Mesothelial cell of epicardium (in vitro differentiated cells): ENCODE results near the gene CDH18. TPM values are rescaled to one million over a fixed set of nuclear protein-coding genes. Genes with fewer than 3 reads are reported as not detected.

Experiments
- DNase-seq, 2 experiments: peaks; one replicate each; pipeline ENCODE4 v3.0.0; 2021; ENCODE audit warnings: low spot score in 2 of 2; ENCODE audit not compliant: unreplicated experiment in 2 of 2
- H3K27ac Mint-ChIP-seq: 2 replicates; pipeline ENCODE4 v1.8.0; 2021; ENCODE audit warnings: mixed read lengths
- H3K27me3 Mint-ChIP-seq: 2 replicates; pipeline ENCODE4 v1.8.0; 2021; ENCODE audit warnings: low read depth, mixed read lengths
- H3K36me3 Mint-ChIP-seq: 2 replicates; pipeline ENCODE4 v1.8.0; 2021; ENCODE audit warnings: mixed read lengths
- H3K4me1 Mint-ChIP-seq: 2 replicates; pipeline ENCODE4 v1.8.0; 2021; ENCODE audit warnings: mixed read lengths
- H3K4me3 Mint-ChIP-seq: 2 replicates; pipeline ENCODE4 v1.8.0; 2021; ENCODE audit warnings: mild to moderate bottlenecking, moderate library complexity, mixed read lengths
- H3K9me3 Mint-ChIP-seq: 2 replicates; pipeline ENCODE4 v1.8.0; 2021; ENCODE audit warnings: mixed read lengths
- total RNA-seq: library from RNA; stranded (reverse); gene quantifications from 3 replicates; pipeline ENCODE4 v1.2.1, GENCODE V29; 2021
- TF ChIP-seq, protein P1 (sequence below): fragments of 200-600 bp; sonication (generic); IDR thresholded peaks from one replicate; pipeline ENCODE4 v1.5.0; 2021; ENCODE audit warnings: antibody characterized with exemption; ENCODE audit not compliant: unreplicated experiment

Gene CDH18
- total RNA-seq, 1 donor from 2014 or later: 2.1 TPM

DNA sequence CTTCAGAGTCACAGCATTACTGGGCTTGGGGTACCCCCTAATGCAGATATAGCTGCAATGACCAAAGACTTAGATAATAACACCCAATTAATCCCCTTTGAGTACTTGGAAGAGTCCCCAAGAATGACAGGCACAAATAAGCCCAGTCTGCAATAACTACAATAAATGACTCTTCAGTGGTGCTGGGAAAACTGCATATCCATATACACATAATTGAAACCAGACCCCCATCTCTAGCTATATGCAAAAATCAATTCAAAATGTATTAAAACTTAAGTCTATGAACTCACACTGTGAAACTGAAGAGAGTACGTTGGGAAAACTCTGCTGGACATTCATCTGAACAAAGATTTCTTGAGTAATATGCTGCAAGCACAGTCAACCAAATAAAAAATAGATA is 422.5 kb downstream of the CDH18 start:
- TF ChIP-seq, protein P1, sequence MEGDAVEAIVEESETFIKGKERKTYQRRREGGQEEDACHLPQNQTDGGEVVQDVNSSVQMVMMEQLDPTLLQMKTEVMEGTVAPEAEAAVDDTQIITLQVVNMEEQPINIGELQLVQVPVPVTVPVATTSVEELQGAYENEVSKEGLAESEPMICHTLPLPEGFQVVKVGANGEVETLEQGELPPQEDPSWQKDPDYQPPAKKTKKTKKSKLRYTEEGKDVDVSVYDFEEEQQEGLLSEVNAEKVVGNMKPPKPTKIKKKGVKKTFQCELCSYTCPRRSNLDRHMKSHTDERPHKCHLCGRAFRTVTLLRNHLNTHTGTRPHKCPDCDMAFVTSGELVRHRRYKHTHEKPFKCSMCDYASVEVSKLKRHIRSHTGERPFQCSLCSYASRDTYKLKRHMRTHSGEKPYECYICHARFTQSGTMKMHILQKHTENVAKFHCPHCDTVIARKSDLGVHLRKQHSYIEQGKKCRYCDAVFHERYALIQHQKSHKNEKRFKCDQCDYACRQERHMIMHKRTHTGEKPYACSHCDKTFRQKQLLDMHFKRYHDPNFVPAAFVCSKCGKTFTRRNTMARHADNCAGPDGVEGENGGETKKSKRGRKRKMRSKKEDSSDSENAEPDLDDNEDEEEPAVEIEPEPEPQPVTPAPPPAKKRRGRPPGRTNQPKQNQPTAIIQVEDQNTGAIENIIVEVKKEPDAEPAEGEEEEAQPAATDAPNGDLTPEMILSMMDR: no peak
- H3K4me3 Mint-ChIP-seq: no peak overlapping the region
- no peaks in the 10 kb centered on the region for H3K27me3 Mint-ChIP-seq
- no peak overlapping the region for H3K27ac Mint-ChIP-seq
- H3K4me1 Mint-ChIP-seq: peaks cover 2% of the 10 kb centered on the region
- DNase-seq: no peak
- H3K9me3 Mint-ChIP-seq: peaks cover 26% of the 10 kb centered on the region
- H3K36me3 Mint-ChIP-seq: peaks cover 3% of the 10 kb centered on the region

- no peak for DNase-seq
- no peak overlapping the region for H3K4me3 Mint-ChIP-seq
- H3K36me3 Mint-ChIP-seq: peaks cover 1% of the 10 kb centered on the region
- no peak overlapping the region for H3K27ac Mint-ChIP-seq
- H3K4me1 Mint-ChIP-seq: no peaks in the 10 kb centered on the region
- H3K27me3 Mint-ChIP-seq: no peaks in the 10 kb centered on the region
- TF ChIP-seq, protein P1: no peak
- peaks cover 36% of the 10 kb centered on the region for H3K9me3 Mint-ChIP-seq
Measured at GRCh38 chr5:19564036-19564435, 424.0 kb downstream of the CDH18 start.

DNA sequence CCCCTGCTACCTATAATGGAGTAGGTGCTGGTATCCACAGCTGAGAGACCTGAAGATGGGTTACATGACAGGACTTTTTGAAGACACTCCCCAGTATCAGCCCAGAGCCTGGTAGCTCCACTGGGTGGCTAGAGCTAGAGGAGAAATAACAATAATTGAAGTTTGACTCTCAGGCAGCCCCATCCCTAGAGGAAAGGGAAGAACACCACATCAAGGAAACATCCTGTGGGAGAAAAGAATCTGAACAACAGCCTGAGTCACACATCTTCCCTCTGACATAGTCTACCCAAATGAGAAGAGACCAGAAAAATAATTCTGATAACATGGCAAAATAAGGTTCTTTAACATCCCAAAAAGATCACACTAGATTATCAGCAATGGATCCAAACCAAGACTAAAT is 432.1 kb downstream of the CDH18 start:
- H3K27ac Mint-ChIP-seq: no peak overlapping the region
- no peak overlapping the region for H3K4me3 Mint-ChIP-seq
- no peak for DNase-seq
- TF ChIP-seq, protein P1: no peak
- H3K27me3 Mint-ChIP-seq: no peaks in the 10 kb centered on the region
- peaks cover 10% of the 10 kb centered on the region for H3K36me3 Mint-ChIP-seq
- H3K9me3 Mint-ChIP-seq: peaks cover 52% of the 10 kb centered on the region
- H3K4me1 Mint-ChIP-seq: no peaks in the 10 kb centered on the region

DNA sequence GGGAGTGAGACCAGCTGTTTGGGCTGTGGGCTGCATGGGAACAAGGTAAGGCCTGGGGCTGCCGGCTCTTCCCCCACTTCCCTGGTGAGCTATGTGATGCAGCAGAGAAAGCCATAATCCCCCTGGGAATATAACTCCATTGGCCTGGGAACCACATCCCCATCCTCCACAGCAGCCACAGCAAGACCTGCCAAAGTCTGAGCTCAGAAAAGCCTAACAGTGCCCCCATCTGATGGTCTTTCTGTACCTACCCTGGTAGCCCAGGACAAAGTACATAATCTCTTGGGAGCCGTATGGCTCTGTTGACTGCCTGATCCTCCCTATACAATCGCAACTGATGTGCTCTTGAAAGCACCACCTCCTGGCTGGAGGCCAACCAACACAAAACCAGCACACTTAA is 432.6 kb downstream of the CDH18 start:
- H3K27ac Mint-ChIP-seq: no peak overlapping the region
- H3K4me1 Mint-ChIP-seq: no peaks in the 10 kb centered on the region
- H3K36me3 Mint-ChIP-seq: peaks cover 10% of the 10 kb centered on the region
- peaks cover 48% of the 10 kb centered on the region for H3K9me3 Mint-ChIP-seq
- no peaks in the 10 kb centered on the region for H3K27me3 Mint-ChIP-seq
- DNase-seq: no peak
- no peak overlapping the region for H3K4me3 Mint-ChIP-seq
- TF ChIP-seq, protein P1: no peak

GRCh38 chr5:19554524-19554923 is 433.5 kb downstream of the CDH18 start:
- no peak overlapping the region for H3K27ac Mint-ChIP-seq
- H3K4me1 Mint-ChIP-seq: no peaks in the 10 kb centered on the region
- peaks cover 42% of the 10 kb centered on the region for H3K9me3 Mint-ChIP-seq
- H3K27me3 Mint-ChIP-seq: no peaks in the 10 kb centered on the region
- TF ChIP-seq, protein P1: no peak
- DNase-seq: no peak
- no peak overlapping the region for H3K4me3 Mint-ChIP-seq
- H3K36me3 Mint-ChIP-seq: peaks cover 10% of the 10 kb centered on the region

- TF ChIP-seq, protein P1: no peak
- Mint-ChIP-seq H3K4me3 (no peak overlapping the region), H3K27me3 (no peaks in the 10 kb centered on the region), H3K27ac (no peak overlapping the region), H3K9me3 (peaks cover 3% of the 10 kb centered on the region), H3K36me3 (no peaks in the 10 kb centered on the region), H3K4me1 (peaks cover 10% of the 10 kb centered on the region)
- DNase-seq: no peak
Measured at GRCh38 chr5:19547640-19548039, 440.4 kb downstream of the CDH18 start.
